ENCODE results near the gene CACNA1C.
"Not testable (repeated sequence)": the region's sequence is repeated elsewhere in the genome, so short reads cannot be mapped to it uniquely, and the experiment has no call there.

CACNA1C gene

GRCh38 chr12:2247120-2247519 is 194.3 kb downstream of the CACNA1C start:
- H3K27me3 ChIP-seq: no peaks in the 10 kb centered on the region
- H3K9me3 ChIP-seq (replicated peaks in 1 of 11): no peaks in the 10 kb centered on the region; a peak in 1 of 22 replicates
- peaks cover 19 to 77% (median 53%) of the 10 kb centered on the region in 10 experiments for H3K4me1 ChIP-seq
- no peaks in the 10 kb centered on the region for H3K36me3 ChIP-seq
- H3K9ac ChIP-seq: no peak overlapping the region
- H3K4me3 ChIP-seq: no peak overlapping the region
- H3K4me2 ChIP-seq: peak overlapping the region in 5 of 11 experiments; percentile 2 to 85 (median 76); a peak in 4 of 22 replicates
- no peak overlapping the region for H3K27ac ChIP-seq
- no peak for TF ChIP-seq Cebpa-rat (IDR thresholded peaks at IDR 0.05)
- H4K20me1 ChIP-seq: no peaks in the 10 kb centered on the region

GRCh38 chr12:2247596-2247995 is 194.8 kb downstream of the CACNA1C start:
- H3K4me2 ChIP-seq: peak overlapping the region in 8 of 11 experiments; percentile 2 to 85 (median 67); a peak in 9 of 22 replicates
- no peaks in the 10 kb centered on the region for H3K27me3 ChIP-seq
- TF ChIP-seq Cebpa-rat (IDR thresholded peaks at IDR 0.05): no peak
- peaks cover 19 to 75% (median 51%) of the 10 kb centered on the region in 10 experiments for H3K4me1 ChIP-seq
- H4K20me1 ChIP-seq: no peaks in the 10 kb centered on the region
- no peak overlapping the region for H3K27ac ChIP-seq
- H3K9ac ChIP-seq: no peak overlapping the region
- H3K36me3 ChIP-seq: no peaks in the 10 kb centered on the region
- no peaks in the 10 kb centered on the region; a peak in 1 of 22 replicates for H3K9me3 ChIP-seq (replicated peaks in 1 of 11)
- no peak overlapping the region for H3K4me3 ChIP-seq

DNA sequence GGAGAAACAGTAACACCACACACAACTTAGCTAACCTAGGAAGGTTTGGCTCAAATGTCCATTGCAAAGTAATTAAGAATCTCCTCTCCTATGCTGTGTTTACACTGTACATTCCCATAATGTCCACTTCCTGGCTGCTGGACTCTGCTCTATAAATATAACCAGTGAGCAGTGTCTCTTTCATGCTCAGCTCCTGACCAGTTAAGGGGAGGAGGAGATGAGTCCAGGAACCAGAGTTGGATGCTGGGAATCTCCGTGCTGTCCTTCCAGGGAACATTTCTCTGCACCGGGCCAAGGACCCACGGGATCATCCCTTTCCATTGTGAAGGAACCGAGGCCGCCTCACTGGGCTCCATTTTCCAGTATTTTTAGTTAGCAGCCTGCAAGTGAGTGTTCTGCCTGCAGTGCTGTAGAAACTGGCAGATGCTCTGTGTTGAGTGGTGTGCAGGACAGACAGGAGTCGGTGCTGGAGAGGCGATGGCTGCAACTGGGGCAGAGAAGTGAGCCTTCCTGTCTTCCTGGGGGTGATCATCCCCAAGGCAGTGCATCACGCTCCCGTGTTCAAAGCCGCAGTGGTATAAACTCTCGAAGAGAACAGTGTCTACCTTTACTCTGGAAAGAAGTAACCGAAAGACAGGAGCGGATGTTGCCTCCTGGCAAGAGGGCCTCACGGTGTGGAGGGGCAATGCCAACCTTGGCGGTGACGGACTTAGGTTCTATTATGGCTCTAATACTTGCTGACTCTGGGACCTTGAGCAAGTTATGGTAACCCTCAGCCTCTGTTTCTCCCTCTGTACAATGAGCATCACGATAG is 195.5 kb downstream of the CACNA1C start:
- H3K9ac ChIP-seq: no peak overlapping the region
- peaks cover 0 to 7% (median 0%) of the 10 kb centered on the region in 11 experiments; a peak in 1 of 22 replicates for H3K9me3 ChIP-seq (replicated peaks in 1 of 11)
- peak overlapping the region; percentile 45 to 85 (median 69); a peak in 19 of 22 replicates for H3K4me2 ChIP-seq
- 0 out of 22 replicates have a peak overlapping the region, but pooled peaks of 1 of the 11 experiments have one; percentile 64 for H3K27ac ChIP-seq
- H3K36me3 ChIP-seq: no peaks in the 10 kb centered on the region
- H3K4me1 ChIP-seq: peaks cover 19 to 68% (median 48%) of the 10 kb centered on the region in 10 experiments
- no peaks in the 10 kb centered on the region for H4K20me1 ChIP-seq
- H3K27me3 ChIP-seq: no peaks in the 10 kb centered on the region
- H3K4me3 ChIP-seq: no peak overlapping the region
- TF ChIP-seq Cebpa-rat (IDR thresholded peaks at IDR 0.05): no peak

DNA sequence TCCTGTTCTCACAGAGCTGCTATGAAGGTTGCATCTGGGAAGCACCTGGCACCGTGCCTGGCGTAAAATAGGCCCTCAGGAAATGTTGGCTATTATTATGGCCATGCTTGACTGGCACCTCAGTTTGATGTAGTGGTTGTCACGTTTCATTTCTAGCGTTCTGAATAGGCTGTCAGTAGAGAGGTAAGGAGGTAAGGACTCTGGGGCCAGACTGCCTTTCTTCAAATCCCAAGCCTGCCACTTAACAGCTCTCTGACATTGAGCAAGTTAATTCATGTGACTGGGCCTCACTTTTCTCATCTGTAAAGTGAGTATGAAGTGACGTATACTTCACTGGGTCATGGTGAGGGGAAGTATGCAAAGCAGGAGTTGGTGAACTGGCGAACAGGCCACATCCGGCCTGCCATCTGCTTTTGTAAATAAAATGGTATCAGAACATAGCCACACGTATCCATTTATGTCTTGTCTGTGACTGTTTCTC is 196.2 kb downstream of the CACNA1C start:
- peaks cover 19 to 64% (median 48%) of the 10 kb centered on the region in 10 experiments for H3K4me1 ChIP-seq
- no peaks in the 10 kb centered on the region for H4K20me1 ChIP-seq
- H3K4me2 ChIP-seq: peak overlapping the region; percentile 45 to 85 (median 69)
- H3K36me3 ChIP-seq: no peaks in the 10 kb centered on the region
- H3K27ac ChIP-seq: peak overlapping the region in 9 of 11 experiments; percentile 42 to 64 (median 55); a peak in 14 of 22 replicates
- no peaks in the 10 kb centered on the region for H3K27me3 ChIP-seq
- H3K9me3 ChIP-seq (replicated peaks in 1 of 11): peaks cover 0 to 10% (median under 1%) of the 10 kb centered on the region in 11 experiments; a peak in 4 of 22 replicates
- no peak overlapping the region for H3K4me3 ChIP-seq
- H3K9ac ChIP-seq: peak overlapping the region in 4 of 11 experiments; percentile 26 to 53 (median 31); a peak in 3 of 22 replicates
- TF ChIP-seq Cebpa-rat (IDR thresholded peaks at IDR 0.05): no peak

DNA sequence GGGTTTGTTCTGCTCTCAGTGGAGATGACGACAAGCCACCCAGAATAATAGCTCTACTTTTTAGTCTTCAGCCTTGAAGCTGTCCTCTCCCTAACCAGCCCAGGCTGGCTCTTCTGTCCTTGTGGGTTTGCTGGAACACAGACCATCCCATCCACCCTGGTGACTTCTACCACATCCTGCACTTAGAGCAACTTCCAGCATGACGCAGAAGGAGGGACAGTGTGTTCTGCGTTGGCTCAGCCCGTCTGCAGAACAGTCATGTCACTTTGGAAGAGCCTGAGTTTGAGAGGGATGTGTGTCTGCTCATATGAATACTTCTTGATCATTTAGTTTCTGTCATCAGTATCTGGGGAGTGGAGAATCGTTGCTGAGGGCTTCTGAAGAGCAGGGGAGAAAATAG is 198.0 kb downstream of the CACNA1C start:
- no peaks in the 10 kb centered on the region for H3K27me3 ChIP-seq
- peak overlapping the region in 10 of 11 experiments; percentile 62 to 85 (median 70); a peak in 18 of 22 replicates for H3K4me2 ChIP-seq
- TF ChIP-seq Cebpa-rat (IDR thresholded peaks at IDR 0.05): no peak
- H3K4me3 ChIP-seq: no peak overlapping the region
- no peaks in the 10 kb centered on the region for H3K36me3 ChIP-seq
- no peak overlapping the region for H3K9ac ChIP-seq
- no peaks in the 10 kb centered on the region for H4K20me1 ChIP-seq
- H3K27ac ChIP-seq: peak overlapping the region in 1 of 11 experiments; percentile 60; a peak in 1 of 22 replicates
- H3K9me3 ChIP-seq (replicated peaks in 1 of 11): peaks cover 10 to 29% (median 19%) of the 10 kb centered on the region in 11 experiments
- H3K4me1 ChIP-seq: peaks cover 19 to 62% (median 48%) of the 10 kb centered on the region in 10 experiments

- no peak overlapping the region for H3K9ac ChIP-seq
- peak overlapping the region in 8 of 11 experiments; percentile 62 to 85 (median 70); a peak in 12 of 22 replicates for H3K4me2 ChIP-seq
- peaks cover 12 to 31% (median 22%) of the 10 kb centered on the region in 11 experiments for H3K9me3 ChIP-seq (replicated peaks in 1 of 11)
- H3K4me1 ChIP-seq: peaks cover 19 to 57% (median 48%) of the 10 kb centered on the region in 10 experiments
- H3K4me3 ChIP-seq: no peak overlapping the region
- H3K27ac ChIP-seq: no peak overlapping the region
- TF ChIP-seq Cebpa-rat (IDR thresholded peaks at IDR 0.05): no peak
- H3K27me3 ChIP-seq: no peaks in the 10 kb centered on the region
- no peaks in the 10 kb centered on the region for H3K36me3 ChIP-seq
- no peaks in the 10 kb centered on the region for H4K20me1 ChIP-seq
Observed at GRCh38 chr12:2251526-2252209, 198.9 kb downstream of the CACNA1C start.

DNA sequence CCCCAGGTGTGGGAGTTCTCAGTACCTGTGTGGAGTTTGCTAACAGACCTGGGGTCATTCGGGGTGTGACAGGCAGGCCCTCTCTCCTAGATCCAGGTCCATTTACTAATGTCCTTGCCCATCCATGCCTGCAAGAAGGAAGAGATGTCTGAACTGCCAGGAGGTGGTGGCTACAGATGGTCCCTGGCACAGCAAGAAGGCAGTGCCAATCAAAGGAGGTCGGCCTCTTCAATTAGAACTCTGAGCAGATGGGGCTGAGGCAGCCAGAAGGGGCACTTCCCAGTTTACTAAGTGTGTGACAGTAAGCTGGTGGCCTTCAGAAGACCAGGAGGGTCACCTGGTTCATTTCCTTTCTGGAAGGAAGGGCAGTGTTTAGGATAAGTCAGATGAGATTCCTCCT is 202.5 kb downstream of the CACNA1C start:
- no peak overlapping the region for H3K27ac ChIP-seq
- H3K36me3 ChIP-seq: no peaks in the 10 kb centered on the region
- peaks cover 12 to 38% (median 22%) of the 10 kb centered on the region in 11 experiments for H3K9me3 ChIP-seq (replicated peaks in 1 of 11)
- H3K27me3 ChIP-seq: no peaks in the 10 kb centered on the region
- no peak overlapping the region for H3K4me3 ChIP-seq
- H3K4me1 ChIP-seq: peaks cover 17 to 42% (median 37%) of the 10 kb centered on the region in 10 experiments
- TF ChIP-seq Cebpa-rat (IDR thresholded peaks at IDR 0.05): no peak
- no peak overlapping the region for H3K9ac ChIP-seq
- H3K4me2 ChIP-seq: no peak overlapping the region
- H4K20me1 ChIP-seq: no peaks in the 10 kb centered on the region

GRCh38 chr12:2255731-2256130 is 202.9 kb downstream of the CACNA1C start:
- peaks cover 18 to 40% (median 35%) of the 10 kb centered on the region in 10 experiments for H3K4me1 ChIP-seq
- H3K27me3 ChIP-seq, H3K27ac ChIP-seq, H4K20me1 ChIP-seq, H3K4me2 ChIP-seq, H3K9ac ChIP-seq, H3K36me3 ChIP-seq: not testable (repeated sequence)
- peaks cover 12 to 38% (median 22%) of the 10 kb centered on the region in 11 experiments for H3K9me3 ChIP-seq (replicated peaks in 1 of 11)
- peak overlapping the region in 2 of 10 experiments; percentile 1 to 4; a peak in 1 of 20 replicates for H3K4me3 ChIP-seq

- no peak overlapping the region for H3K27ac ChIP-seq
- no peaks in the 10 kb centered on the region for H4K20me1 ChIP-seq
- H3K4me2 ChIP-seq: no peak overlapping the region
- H3K27me3 ChIP-seq: no peaks in the 10 kb centered on the region
- H3K36me3 ChIP-seq: no peaks in the 10 kb centered on the region
- H3K9me3 ChIP-seq (replicated peaks in 1 of 11): peaks cover 12 to 38% (median 22%) of the 10 kb centered on the region in 11 experiments
- no peak overlapping the region for H3K9ac ChIP-seq
- peaks cover 18 to 33% (median 27%) of the 10 kb centered on the region in 10 experiments for H3K4me1 ChIP-seq
- H3K4me3 ChIP-seq: no peak overlapping the region
- TF ChIP-seq Cebpa-rat (IDR thresholded peaks at IDR 0.05): no peak
Observed at GRCh38 chr12:2256453-2256852, 203.7 kb downstream of the CACNA1C start.
